ENCODE measurements around the gene CFAP74.

- TF ChIP-seq, protein P1, sequence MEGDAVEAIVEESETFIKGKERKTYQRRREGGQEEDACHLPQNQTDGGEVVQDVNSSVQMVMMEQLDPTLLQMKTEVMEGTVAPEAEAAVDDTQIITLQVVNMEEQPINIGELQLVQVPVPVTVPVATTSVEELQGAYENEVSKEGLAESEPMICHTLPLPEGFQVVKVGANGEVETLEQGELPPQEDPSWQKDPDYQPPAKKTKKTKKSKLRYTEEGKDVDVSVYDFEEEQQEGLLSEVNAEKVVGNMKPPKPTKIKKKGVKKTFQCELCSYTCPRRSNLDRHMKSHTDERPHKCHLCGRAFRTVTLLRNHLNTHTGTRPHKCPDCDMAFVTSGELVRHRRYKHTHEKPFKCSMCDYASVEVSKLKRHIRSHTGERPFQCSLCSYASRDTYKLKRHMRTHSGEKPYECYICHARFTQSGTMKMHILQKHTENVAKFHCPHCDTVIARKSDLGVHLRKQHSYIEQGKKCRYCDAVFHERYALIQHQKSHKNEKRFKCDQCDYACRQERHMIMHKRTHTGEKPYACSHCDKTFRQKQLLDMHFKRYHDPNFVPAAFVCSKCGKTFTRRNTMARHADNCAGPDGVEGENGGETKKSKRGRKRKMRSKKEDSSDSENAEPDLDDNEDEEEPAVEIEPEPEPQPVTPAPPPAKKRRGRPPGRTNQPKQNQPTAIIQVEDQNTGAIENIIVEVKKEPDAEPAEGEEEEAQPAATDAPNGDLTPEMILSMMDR (conservative IDR thresholded peaks at IDR 0.05; ENCODE audit: low read depth, low read length) = no peak
- TF ChIP-seq RAD21 (IDR thresholded peaks at IDR 0.05; ENCODE audit: low read length) (no peak), FOS (IDR thresholded peaks at IDR 0.05; ENCODE audit: low read depth, low read length) (no peak), CEBPB (IDR thresholded peaks at IDR 0.05; ENCODE audit: low read depth, low read length) (no peak), POLR2A (IDR thresholded peaks at IDR 0.05; ENCODE audit: low read depth, low read length) (no peak), MAZ (IDR thresholded peaks at IDR 0.05; ENCODE audit: borderline replicate concordance, low read depth, low read length) (no peak), USF2 (IDR thresholded peaks at IDR 0.05; ENCODE audit: low read depth, low read length) (no peak), RFX5 (IDR thresholded peaks at IDR 0.05; ENCODE audit: low read depth, low read length) (no peak), NFE2L2 (IDR thresholded peaks at IDR 0.05; ENCODE audit: low read depth, low read length) (no peak)
These were observed 86.1 kb downstream of the CFAP74 start for GRCh38 chr1:1917304-1917976.
